BJ (cell line): ENCODE measurements around the gene C5orf22. TPM values are rescaled to one million over a fixed set of nuclear protein-coding genes. Genes with fewer than 3 reads are reported as not detected.

Source experiments
- CTCF ChIA-PET: fragments of 350-600 bp; formaldehyde crosslinking; extraction: SDS; loops from one replicate; lab custom pipeline; 2021; ENCODE audit warnings: antibody characterized with exemption, inconsistent platforms; lab: Yijun Ruan, JAX
- POLR2A ChIA-PET: fragments of 300-600 bp; sonication (Branson Sonifier 250); formaldehyde crosslinking; extraction: SDS; loops from one replicate; lab custom pipeline; 2021; ENCODE audit warnings: antibody characterized with exemption; lab: Charles Lee
- DNase-seq: peaks from one replicate; pipeline ENCODE4 v3.0.0-alpha.2; 2011; ENCODE audit warnings: low read depth
- H3K27me3 ChIP-seq: 2 replicates; pipeline ENCODE4 v1.6.0; 2011; ENCODE audit warnings: low read length; ENCODE audit not compliant: control insufficient read depth, insufficient read depth
- H3K36me3 ChIP-seq: 2 replicates; pipeline ENCODE4 v1.5.1; 2011; ENCODE audit warnings: low read length; ENCODE audit not compliant: control insufficient read depth, insufficient read depth
- H3K4me3 ChIP-seq: 2 replicates; pipeline ENCODE4 v1.5.1; 2011; ENCODE audit warnings: low read depth, mild to moderate bottlenecking, control low read depth, low read length
- polyA plus RNA-seq: library from polyadenylated mRNA; depleted of rRNA; stranded (reverse); fragments of >200 nt; gene quantifications from 2 replicates; pipeline ENCODE4 v1.2.3, GENCODE V29; 2011
- TF ChIP-seq, protein P1 (sequence below): IDR thresholded peaks from 2 replicates; pipeline ENCODE4 v1.5.1; 2011; ENCODE audit warnings: low read depth, mild to moderate bottlenecking, control low read depth, inconsistent platforms, low read length, moderate library complexity; ENCODE audit not compliant: insufficient read depth

C5orf22 gene
- polyA plus RNA-seq, 1 experiment, result 9.8 TPM

DNA sequence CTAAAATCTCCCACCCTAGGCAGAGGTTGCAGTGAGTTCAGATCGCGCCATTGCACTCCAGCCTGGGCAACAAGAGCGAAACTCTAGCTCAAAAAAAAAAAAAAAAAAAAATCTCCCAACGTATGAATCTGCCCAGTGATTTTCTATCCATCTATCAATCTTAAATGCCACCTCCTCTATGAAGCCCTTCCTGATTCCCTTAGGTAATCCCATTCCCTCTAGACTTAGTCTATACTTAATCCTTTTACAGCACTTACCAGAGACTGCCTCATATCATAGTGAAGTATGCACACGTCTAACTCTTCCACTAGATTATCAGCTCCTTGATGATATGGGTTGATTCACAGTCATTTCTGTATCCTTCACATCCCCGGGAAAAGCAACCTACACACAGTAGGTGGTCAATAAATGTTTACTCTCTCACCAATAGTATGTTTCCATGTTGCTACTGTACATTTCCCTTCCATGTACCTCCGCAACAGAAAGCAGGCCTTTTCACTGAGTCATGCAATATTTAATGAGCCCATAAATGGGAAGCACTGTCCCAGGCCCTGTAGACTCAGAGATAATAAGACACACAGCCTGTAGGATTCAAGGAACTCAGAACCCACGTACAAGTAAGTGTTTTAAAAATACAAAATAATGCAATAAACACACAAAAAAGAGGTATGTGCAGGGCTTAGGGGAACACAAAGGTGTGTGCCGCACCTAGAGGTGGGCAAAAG lies 1.4 kb upstream of the C5orf22 start:
- POLR2A ChIA-PET, result no interaction called here
- TF ChIP-seq, protein P1, sequence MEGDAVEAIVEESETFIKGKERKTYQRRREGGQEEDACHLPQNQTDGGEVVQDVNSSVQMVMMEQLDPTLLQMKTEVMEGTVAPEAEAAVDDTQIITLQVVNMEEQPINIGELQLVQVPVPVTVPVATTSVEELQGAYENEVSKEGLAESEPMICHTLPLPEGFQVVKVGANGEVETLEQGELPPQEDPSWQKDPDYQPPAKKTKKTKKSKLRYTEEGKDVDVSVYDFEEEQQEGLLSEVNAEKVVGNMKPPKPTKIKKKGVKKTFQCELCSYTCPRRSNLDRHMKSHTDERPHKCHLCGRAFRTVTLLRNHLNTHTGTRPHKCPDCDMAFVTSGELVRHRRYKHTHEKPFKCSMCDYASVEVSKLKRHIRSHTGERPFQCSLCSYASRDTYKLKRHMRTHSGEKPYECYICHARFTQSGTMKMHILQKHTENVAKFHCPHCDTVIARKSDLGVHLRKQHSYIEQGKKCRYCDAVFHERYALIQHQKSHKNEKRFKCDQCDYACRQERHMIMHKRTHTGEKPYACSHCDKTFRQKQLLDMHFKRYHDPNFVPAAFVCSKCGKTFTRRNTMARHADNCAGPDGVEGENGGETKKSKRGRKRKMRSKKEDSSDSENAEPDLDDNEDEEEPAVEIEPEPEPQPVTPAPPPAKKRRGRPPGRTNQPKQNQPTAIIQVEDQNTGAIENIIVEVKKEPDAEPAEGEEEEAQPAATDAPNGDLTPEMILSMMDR, result no peak
- Histone ChIP-seq H3K4me3 (peak overlapping the region; percentile 97), H3K27me3 (no peaks in the 10 kb centered on the region), H3K36me3 (peaks cover 13% of the 10 kb centered on the region)
- CTCF ChIA-PET, result interaction anchor here (1.0 kb wide), 1 partner anchor 52 kb away, joined by 3 read pairs; no protein-coding TSS in a partner anchor
- DNase-seq, result no peak

DNA sequence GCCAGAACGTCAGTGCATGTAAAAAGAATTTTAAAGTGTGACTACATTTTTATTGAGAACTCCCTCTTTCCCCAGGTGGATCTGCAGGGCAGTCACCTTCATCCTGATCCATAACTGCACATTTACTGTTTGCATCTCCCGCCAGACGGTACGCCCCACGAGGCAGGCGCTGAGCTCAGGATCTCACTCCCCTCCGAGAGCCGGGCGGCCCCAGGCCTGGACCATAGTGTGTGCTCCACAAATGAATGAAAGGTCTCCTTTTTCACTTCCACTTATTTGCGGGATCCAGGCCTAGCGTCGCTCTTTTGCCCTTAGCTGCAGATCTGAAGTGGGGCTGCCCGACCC lies 586 bp upstream of the C5orf22 start:
- H3K4me3 ChIP-seq, result peak overlapping the region; percentile 97
- no peak for DNase-seq
- H3K27me3 ChIP-seq, result no peaks in the 10 kb centered on the region
- TF ChIP-seq, protein P1, result no peak
- ChIA-PET CTCF (interaction anchor here (0.8 to 1.5 kb wide), 5 partner anchors 10 to 278 kb away, joined by 3 to 5 read pairs (median 4); no protein-coding TSS in a partner anchor), POLR2A (no interaction called here)
- peaks cover 8% of the 10 kb centered on the region for H3K36me3 ChIP-seq

DNA sequence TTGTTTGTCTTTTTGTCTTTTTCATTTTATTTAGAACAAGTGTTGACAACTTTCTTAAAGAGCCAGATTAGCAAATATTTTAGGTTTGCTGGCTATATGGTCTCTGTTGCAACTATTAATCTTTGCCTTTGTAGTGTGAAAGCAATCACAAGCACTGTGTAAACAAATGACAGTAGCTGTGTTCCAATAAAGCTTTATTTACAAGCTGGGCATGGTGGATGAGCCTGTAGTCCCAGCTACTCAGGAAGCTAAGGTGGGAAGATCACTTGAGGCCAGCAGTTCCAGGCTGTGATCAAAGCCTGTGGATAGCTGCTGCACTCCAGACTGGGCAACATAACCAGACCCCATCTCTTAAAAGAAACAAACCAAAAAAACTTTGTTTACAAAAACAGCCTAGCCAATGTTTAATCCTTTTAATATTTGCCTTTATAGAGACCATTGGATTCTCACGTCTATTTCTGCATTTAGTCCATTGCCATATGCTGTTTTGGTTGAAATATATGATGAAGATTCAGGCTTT lies 2.5 kb downstream of the C5orf22 start:
- no peak for DNase-seq
- Histone ChIP-seq H3K27me3 (no peaks in the 10 kb centered on the region), H3K36me3 (peaks cover 3% of the 10 kb centered on the region; the same call in 1 of the 2 replicates), H3K4me3 (no peak overlapping the region)
- CTCF ChIA-PET, result no interaction called here
- POLR2A ChIA-PET, result no interaction called here
- TF ChIP-seq, protein P1, result no peak

DNA sequence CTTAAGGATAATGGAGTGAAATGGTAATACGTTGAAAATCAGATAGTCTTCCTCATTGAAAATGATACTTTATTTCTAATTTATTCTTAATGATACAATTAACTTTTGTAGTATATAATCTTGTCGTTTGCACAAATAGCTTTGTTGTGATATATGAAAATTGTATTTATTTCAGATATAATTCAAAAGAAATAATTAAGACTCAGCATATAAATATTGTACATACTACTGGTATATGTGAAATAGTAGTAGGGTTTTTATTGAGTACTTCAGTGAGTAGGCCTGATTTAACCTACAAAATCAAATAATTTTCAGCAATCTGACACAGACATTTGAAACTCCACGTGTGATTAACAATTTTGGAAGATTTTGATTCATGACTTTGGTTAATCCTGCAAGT lies 4.8 kb downstream of the C5orf22 start:
- POLR2A ChIA-PET, result no interaction called here
- DNase-seq, result no peak
- CTCF ChIA-PET, result no interaction called here
- H3K36me3 ChIP-seq, result peaks cover 3% of the 10 kb centered on the region; the same call in 1 of the 2 replicates
- H3K27me3 ChIP-seq, result no peaks in the 10 kb centered on the region
- no peak overlapping the region for H3K4me3 ChIP-seq
- TF ChIP-seq, protein P1, result no peak

DNA sequence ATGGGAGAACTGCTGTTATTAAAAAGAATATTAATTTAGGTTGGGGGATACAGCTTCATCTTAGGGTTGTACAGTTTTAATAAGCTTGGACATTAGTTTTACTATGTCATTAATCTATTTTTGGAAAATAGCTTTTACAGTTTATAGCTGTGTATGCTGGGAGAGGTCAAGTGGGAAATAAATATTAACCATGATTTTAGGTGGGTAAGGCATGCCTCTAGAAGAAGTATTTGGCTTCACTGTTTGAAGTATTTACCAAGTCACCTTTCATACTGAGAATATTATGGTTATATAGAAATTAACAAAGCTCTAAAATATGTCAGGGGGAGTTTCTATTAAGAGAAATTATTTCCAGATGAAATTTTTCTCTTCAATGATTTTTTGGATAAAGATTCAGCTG lies 5.2 kb downstream of the C5orf22 start:
- peaks cover 3% of the 10 kb centered on the region; the same call in 1 of the 2 replicates for H3K36me3 ChIP-seq
- TF ChIP-seq, protein P1, result no peak
- no peaks in the 10 kb centered on the region for H3K27me3 ChIP-seq
- DNase-seq, result no peak
- POLR2A ChIA-PET, result no interaction called here
- CTCF ChIA-PET, result no interaction called here
- no peak overlapping the region for H3K4me3 ChIP-seq
